ENCODE results near the gene RAD54L. TPM values are rescaled to one million over a fixed set of nuclear protein-coding genes. Genes with fewer than 3 reads are reported as not detected.
A peak's percentile ranks its signal among the peaks of the same experiment; 100 is the strongest.
"Not testable (repeated sequence)": the region's sequence is repeated elsewhere in the genome, so short reads cannot be mapped to it uniquely, and the experiment has no call there.

The RAD54L gene
- total and polyA plus RNA-seq, 4 experiments from 2014 or later, result 0.46 to 1.1 (median 1.0) TPM; not detected in 1

GRCh38 chr1:46238865-46239264 lies 8.7 kb upstream of the RAD54L start:
- H3K27ac Mint-ChIP-seq; DNase-seq; H3K9me3 Mint-ChIP-seq; POLR2A ChIA-PET (ENCODE audit: partially characterized antibody); intact Hi-C loops (cut with micrococcal nuclease); H3K4me3 Mint-ChIP-seq; H3K36me3 Mint-ChIP-seq; H3K27ac ChIP-seq (ENCODE audit: low read depth, low read length); H3K9me3 ChIP-seq (ENCODE audit: control insufficient read depth in 1 of 2, low read length in 2 of 2); H3K27me3 ChIP-seq (ENCODE audit: insufficient read depth, low read length); CTCF ChIA-PET (ENCODE audit: partially characterized antibody); H3K4me1 Mint-ChIP-seq; H3K4me3 ChIP-seq (ENCODE audit: low read length in 2 of 2); H3K4me1 ChIP-seq (ENCODE audit: insufficient read depth, low read length); H3K27me3 Mint-ChIP-seq; H3K36me3 ChIP-seq (ENCODE audit: insufficient read depth, low read length): not testable (repeated sequence)

DNA sequence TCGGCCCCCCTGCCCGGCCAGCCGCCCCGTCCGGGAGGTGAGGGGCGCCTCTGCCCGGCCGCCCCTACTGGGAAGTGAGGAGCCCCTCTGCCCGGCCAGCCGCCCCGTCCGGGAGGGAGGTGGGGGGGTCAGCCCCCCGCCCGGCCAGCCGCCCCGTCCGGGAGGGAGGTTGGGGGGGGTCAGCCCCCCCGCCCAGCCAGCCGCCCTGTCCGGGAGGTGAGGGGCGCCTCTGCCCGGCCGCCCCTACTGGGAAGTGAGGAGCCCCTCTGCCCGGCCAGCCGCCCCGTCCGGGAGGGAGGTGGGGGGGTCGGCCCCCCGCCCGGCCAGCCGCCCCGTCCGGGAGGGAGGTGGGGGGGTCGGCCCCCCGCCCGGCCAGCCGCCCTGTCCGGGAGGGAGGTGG lies 5.8 kb upstream of the RAD54L start:
- H3K36me3 Mint-ChIP-seq; H3K27me3 ChIP-seq (ENCODE audit: insufficient read depth, low read length); DNase-seq; H3K4me1 Mint-ChIP-seq; H3K4me1 ChIP-seq (ENCODE audit: insufficient read depth, low read length); H3K4me3 ChIP-seq (ENCODE audit: low read length in 2 of 2); H3K27ac ChIP-seq (ENCODE audit: low read depth, low read length); H3K36me3 ChIP-seq (ENCODE audit: insufficient read depth, low read length); H3K9me3 Mint-ChIP-seq; H3K27me3 Mint-ChIP-seq; POLR2A ChIA-PET (ENCODE audit: partially characterized antibody); CTCF ChIA-PET (ENCODE audit: partially characterized antibody); H3K27ac Mint-ChIP-seq; H3K4me3 Mint-ChIP-seq; intact Hi-C loops (cut with micrococcal nuclease); H3K9me3 ChIP-seq (ENCODE audit: control insufficient read depth in 1 of 2, low read length in 2 of 2): not testable (repeated sequence)

- Mint-ChIP-seq H3K4me3 (no peak overlapping the region), H3K27ac (no peak overlapping the region), H3K9me3 (peaks cover 0 to 3% (median 0%) of the 10 kb centered on the region in 8 donors), H3K27me3 (peaks cover 2 to 3% of the 10 kb centered on the region in 2 donors), H3K36me3 (peaks cover 0 to 1% of the 10 kb centered on the region in 2 donors), H3K4me1 (peaks cover 9 to 15% (median 10%) of the 10 kb centered on the region in 4 donors)
- Histone ChIP-seq H3K27ac (ENCODE audit: low read depth, low read length) (no peak overlapping the region), H3K36me3 (ENCODE audit: insufficient read depth, low read length) (no peaks in the 10 kb centered on the region), H3K4me3 (ENCODE audit: low read length in 2 of 2) (no peak overlapping the region), H3K4me1 (ENCODE audit: insufficient read depth, low read length) (peaks cover 10% of the 10 kb centered on the region), H3K9me3 (ENCODE audit: control insufficient read depth in 1 of 2, low read length in 2 of 2) (no peaks in the 10 kb centered on the region), H3K27me3 (ENCODE audit: insufficient read depth, low read length) (no peaks in the 10 kb centered on the region)
- intact Hi-C loops (cut with micrococcal nuclease), result no loop called here
- ChIA-PET POLR2A (ENCODE audit: partially characterized antibody) (no interaction called here), CTCF (ENCODE audit: partially characterized antibody) (no interaction called here)
- no peak for DNase-seq
Measured at GRCh38 chr1:46242918-46243317, 4.6 kb upstream of the RAD54L start.

DNA sequence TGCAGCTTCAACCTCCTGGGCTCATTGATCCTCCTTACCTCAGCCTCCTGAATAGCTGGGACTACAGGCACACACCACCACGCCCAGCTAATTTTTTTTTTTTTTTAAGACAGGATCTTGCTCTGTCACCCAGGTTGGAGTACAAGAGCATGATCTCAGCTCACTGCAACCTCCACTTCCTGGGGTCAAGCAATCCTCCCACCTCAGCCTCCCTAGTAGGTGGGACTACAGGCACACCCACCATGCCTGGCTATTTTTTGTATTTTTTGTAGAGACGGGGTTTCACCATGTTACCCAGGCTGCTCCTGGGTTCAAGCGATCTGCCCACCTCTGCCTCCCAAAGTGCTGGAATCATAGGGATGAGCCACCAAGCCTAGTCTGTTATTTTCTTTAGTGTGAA lies 3.7 kb upstream of the RAD54L start:
- POLR2A ChIA-PET (ENCODE audit: partially characterized antibody); H3K4me3 ChIP-seq (ENCODE audit: low read length in 2 of 2); DNase-seq; H3K4me3 Mint-ChIP-seq; H3K27ac ChIP-seq (ENCODE audit: low read depth, low read length); H3K9me3 ChIP-seq (ENCODE audit: control insufficient read depth in 1 of 2, low read length in 2 of 2); H3K27ac Mint-ChIP-seq; intact Hi-C loops (cut with micrococcal nuclease); H3K9me3 Mint-ChIP-seq; H3K36me3 ChIP-seq (ENCODE audit: insufficient read depth, low read length); H3K27me3 Mint-ChIP-seq; H3K36me3 Mint-ChIP-seq; H3K27me3 ChIP-seq (ENCODE audit: insufficient read depth, low read length): not testable (repeated sequence)
- peaks cover 11 to 16% (median 14%) of the 10 kb centered on the region in 4 donors for H3K4me1 Mint-ChIP-seq
- peaks cover 13% of the 10 kb centered on the region for H3K4me1 ChIP-seq (ENCODE audit: insufficient read depth, low read length)
- CTCF ChIA-PET (ENCODE audit: partially characterized antibody), result interaction anchor here (1.2 to 5.2 kb wide), 3 partner anchors 9 to 104 kb away, joined by 3 to 60 read pairs (median 5); no protein-coding TSS in a partner anchor

- Histone ChIP-seq H3K4me1 (ENCODE audit: insufficient read depth, low read length) (peaks cover 13% of the 10 kb centered on the region), H3K36me3 (ENCODE audit: insufficient read depth, low read length) (no peaks in the 10 kb centered on the region), H3K27me3 (ENCODE audit: insufficient read depth, low read length) (no peaks in the 10 kb centered on the region), H3K27ac (ENCODE audit: low read depth, low read length) (no peak overlapping the region), H3K9me3 (ENCODE audit: control insufficient read depth in 1 of 2, low read length in 2 of 2) (no peaks in the 10 kb centered on the region), H3K4me3 (ENCODE audit: low read length in 2 of 2) (no peak overlapping the region)
- no peaks in the 10 kb centered on the region for H3K27me3 Mint-ChIP-seq
- H3K36me3 Mint-ChIP-seq, result peaks cover 0 to 1% of the 10 kb centered on the region in 2 donors
- H3K27ac Mint-ChIP-seq, result peak overlapping the region in 1 of 7 donors; percentile 18
- intact Hi-C loops (cut with micrococcal nuclease), result loop anchor here (5.0 kb wide), 1 partner anchor 943 kb away; no protein-coding TSS in a partner anchor
- peaks cover 11 to 16% (median 14%) of the 10 kb centered on the region in 4 donors for H3K4me1 Mint-ChIP-seq
- H3K4me3 Mint-ChIP-seq, result no peak overlapping the region
- H3K9me3 Mint-ChIP-seq, result peaks cover 0 to under 1% (median 0%) of the 10 kb centered on the region in 8 donors
- CTCF ChIA-PET (ENCODE audit: partially characterized antibody), result interaction anchor here (0.6 to 5.2 kb wide), 12 partner anchors 8 to 605 kb away, joined by 3 to 60 read pairs (median 3); partner anchors contain the start of genes LRRC41 and UQCRH
- peak in 4 of 5 donors; percentile 24 to 42 (median 30) for DNase-seq
- POLR2A ChIA-PET (ENCODE audit: partially characterized antibody), result interaction anchor here (1.0 to 1.2 kb wide), 4 partner anchors 59 to 558 kb away, joined by 3 to 8 read pairs (median 3); partner anchors contain the start of genes GPBP1L1, LRRC41, NSUN4 and UQCRH
Measured at GRCh38 chr1:46244656-46245371, 2.7 kb upstream of the RAD54L start.

- not testable (repeated sequence) for H3K4me3 ChIP-seq (ENCODE audit: low read length in 2 of 2); H3K9me3 ChIP-seq (ENCODE audit: control insufficient read depth in 1 of 2, low read length in 2 of 2); H3K36me3 ChIP-seq (ENCODE audit: insufficient read depth, low read length); H3K27ac ChIP-seq (ENCODE audit: low read depth, low read length); DNase-seq; H3K27me3 ChIP-seq (ENCODE audit: insufficient read depth, low read length); H3K36me3 Mint-ChIP-seq; H3K27me3 Mint-ChIP-seq; H3K9me3 Mint-ChIP-seq
- H3K4me3 Mint-ChIP-seq, result peak overlapping the region in 2 of 8 donors; percentile 89 to 94
- H3K4me1 Mint-ChIP-seq, result peaks cover 11 to 16% (median 14%) of the 10 kb centered on the region in 4 donors
- H3K27ac Mint-ChIP-seq, result peak overlapping the region in 1 of 7 donors; percentile 82
- H3K4me1 ChIP-seq (ENCODE audit: insufficient read depth, low read length), result peaks cover 13% of the 10 kb centered on the region
- CTCF ChIA-PET (ENCODE audit: partially characterized antibody), result interaction anchor here (1.7 to 5.2 kb wide), 4 partner anchors 22 to 101 kb away, joined by 6 to 60 read pairs (median 16); partner anchors contain the start of genes LRRC41 and NSUN4
- POLR2A ChIA-PET (ENCODE audit: partially characterized antibody), result interaction anchor here (0.6 to 2.0 kb wide), 3 partner anchors 57 to 100 kb away, joined by 4 to 27 read pairs (median 8); partner anchors contain the start of genes LRRC41, NSUN4 and UQCRH
- intact Hi-C loops (cut with micrococcal nuclease), result loop anchor here (2.0 to 5.0 kb wide), 4 partner anchors 23 to 944 kb away; partner anchors contain the start of genes GPBP1L1 and POMGNT1
Measured at GRCh38 chr1:46246136-46246535, 1.4 kb upstream of the RAD54L start.
